IPS-18c (cell line): Measurements from ENCODE around the gene LILRB1.
"Not testable (repeated sequence)": the region's sequence is repeated elsewhere in the genome, so short reads cannot be mapped to it uniquely, and the experiment has no call there.

ENCODE experiments used
- H3K4me3 ChIP-seq: 2 replicates; pipeline ENCODE4 v1.7.0; 2013; ENCODE audit warnings: low read depth, mild to moderate bottlenecking, low read length, moderate library complexity; ENCODE audit not compliant: insufficient read depth
- H3K9me3 ChIP-seq: one replicate; pipeline ENCODE4 v1.6.1; 2013; ENCODE audit warnings: mild to moderate bottlenecking, low read length, moderate library complexity; ENCODE audit not compliant: control insufficient read depth, insufficient read depth

The LILRB1 gene

DNA sequence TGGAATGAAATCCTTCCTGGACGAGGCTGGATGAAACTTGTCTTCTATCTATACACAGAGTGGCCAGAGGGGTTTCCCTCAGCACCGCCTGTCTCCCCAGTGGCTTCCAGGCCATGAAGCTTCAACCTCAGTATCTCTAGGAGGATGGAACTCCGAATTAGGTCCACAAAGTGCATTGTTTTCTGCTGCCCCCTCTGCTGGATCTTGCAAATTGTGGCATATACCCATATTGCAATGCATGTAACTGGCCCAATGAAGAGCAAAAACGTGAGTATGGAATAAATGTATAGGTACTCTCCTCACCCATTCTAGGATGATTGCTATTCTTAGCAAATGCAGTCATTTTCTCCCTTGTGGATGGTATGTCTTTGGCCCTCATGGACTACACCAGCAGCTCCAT lies 17.8 kb downstream of the LILRB1 start:
- Histone ChIP-seq H3K9me3 (peaks cover 10% of the 10 kb centered on the region), H3K4me3 (no peak overlapping the region)

DNA sequence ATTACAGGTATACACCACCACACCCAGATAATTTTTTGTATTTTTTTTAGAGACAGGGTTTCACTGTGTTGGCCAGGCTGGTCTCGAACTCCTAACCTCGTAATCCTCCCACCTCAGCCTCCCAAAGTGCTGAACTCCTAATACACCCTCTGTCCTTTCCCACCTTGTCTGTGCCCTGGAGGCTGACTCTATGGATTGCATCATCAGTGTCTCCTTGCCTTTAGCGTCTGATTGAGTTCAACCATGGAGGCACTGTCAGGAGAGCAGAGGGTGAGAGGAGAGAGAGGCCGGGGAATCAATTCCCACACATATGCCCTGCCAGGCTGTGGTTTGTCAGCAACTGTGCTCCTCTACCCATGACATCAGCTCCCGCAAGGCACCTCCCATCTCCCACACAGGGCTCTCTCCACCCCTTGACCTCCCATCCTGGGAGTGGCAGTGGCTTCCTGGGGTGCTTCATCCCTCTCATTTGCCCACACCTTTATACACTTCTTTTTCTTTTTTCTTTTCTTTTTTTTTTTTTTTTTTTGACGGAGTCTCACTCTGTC lies 19.9 kb downstream of the LILRB1 start:
- Histone ChIP-seq H3K4me3 (no peak overlapping the region), H3K9me3 (peaks cover 7% of the 10 kb centered on the region)

DNA sequence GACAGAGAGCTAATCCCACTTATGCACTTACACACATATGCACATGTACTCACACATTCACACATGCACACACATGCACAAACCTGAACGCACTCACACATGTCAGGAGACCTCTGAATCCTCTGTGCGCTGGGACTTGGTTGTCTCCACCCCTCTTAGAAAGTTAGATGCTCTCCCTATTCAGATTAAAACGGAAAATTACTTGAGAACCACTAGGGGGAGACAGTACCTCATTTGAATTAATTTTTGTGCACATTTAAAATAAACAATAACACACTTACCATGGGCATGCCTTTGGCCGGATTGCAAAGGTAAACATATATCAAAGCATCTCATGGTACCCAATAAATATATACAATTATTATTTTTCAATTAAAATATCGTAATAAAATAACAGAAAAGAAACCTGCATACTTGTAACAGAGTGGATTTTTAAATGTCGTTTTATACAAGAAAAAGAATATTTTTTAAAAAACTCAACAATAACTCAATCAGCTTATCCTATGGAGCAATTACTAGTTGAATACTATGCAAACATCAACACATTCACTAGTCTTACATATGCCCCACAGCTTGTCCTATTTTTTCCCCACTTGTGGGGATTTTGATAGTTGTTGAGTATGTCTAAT lies 23.0 kb downstream of the LILRB1 start:
- H3K4me3 ChIP-seq = no peak overlapping the region
- H3K9me3 ChIP-seq = peaks cover 2% of the 10 kb centered on the region

DNA sequence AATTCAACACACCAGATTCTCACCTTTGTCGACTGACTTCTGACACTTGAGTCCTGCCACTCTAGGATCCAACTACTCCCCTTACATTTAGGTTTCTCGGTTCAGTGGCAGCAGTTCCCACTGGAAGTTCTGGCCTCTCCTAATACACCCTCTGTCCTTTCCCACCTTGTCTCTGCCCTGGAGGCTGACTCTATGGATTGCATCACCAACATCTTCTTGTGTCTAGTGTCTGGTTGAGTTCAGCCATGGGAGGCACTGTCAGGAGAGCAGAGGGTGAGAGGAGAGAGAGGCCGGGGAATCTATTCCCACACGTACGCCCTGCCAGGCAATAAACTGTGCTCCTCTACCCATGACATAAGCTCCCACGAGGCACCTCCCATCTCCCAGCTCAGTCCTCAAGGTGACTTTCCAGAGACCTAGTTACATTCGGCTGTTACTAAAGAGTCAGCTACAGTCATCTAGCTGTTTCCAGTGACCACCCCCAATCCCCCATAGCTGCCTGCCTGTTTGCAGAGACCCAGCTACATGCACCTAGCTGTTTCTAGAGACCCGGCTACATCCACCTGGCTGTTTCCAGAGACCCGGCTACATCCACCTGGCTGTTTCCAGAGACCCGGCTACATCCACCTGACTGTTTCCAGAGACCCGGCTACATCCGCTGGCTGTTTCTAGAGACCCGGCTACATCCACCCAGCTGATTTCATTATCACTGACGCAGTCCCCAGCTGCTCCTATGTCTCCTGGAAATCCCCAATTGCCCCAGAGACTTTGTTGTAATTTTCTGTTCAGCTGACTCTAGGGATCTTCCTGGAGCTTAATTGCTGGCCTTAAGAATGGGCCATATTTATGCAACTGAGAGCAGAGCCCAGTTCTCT lies 24.4 kb downstream of the LILRB1 start:
- Histone ChIP-seq H3K4me3 (peak overlapping the region; percentile 9; the same call in 1 of the 2 replicates), H3K9me3 (peaks cover 4% of the 10 kb centered on the region)

DNA sequence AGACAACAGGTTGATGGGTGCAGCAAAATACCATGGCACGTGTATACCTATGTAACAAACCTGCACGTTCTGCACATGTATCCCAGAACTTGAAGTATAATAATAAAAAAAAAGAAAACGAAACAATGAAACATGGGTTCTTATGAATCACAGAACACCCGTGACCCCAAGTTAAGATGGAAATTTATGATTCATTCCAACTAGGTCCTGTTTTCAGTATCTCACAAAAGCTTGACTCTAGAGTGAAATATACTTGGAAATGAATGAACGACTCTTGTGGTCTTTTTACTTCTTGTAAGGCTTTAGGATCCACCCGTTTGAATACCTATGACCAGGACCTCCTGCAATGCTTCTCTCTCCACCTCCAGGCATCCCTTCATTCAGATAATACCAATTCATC lies 29.0 kb downstream of the LILRB1 start:
- Histone ChIP-seq H3K4me3 (no peak overlapping the region), H3K9me3 (peaks cover 11% of the 10 kb centered on the region)

DNA sequence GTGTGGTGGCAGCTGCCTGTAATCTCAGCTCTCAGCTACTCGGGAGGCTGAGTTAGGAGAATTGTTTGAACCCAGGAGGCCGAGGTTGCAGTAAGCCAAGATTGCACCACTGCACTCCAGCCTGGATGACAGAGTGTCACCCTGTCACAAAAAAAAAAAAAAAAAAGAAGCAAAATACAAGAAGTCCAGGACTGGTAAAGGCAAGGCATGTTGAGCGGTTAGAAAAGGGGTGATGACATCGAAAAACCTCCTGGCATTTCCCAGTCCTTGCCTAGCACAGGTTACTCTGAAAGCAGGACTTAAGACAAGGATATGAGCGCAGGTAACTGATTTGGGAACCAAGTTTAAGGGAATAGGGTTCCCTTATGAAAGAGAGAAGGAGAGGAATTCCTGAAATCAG lies 30.0 kb downstream of the LILRB1 start:
- Histone ChIP-seq H3K4me3 (no peak overlapping the region), H3K9me3 (peaks cover 15% of the 10 kb centered on the region)

DNA sequence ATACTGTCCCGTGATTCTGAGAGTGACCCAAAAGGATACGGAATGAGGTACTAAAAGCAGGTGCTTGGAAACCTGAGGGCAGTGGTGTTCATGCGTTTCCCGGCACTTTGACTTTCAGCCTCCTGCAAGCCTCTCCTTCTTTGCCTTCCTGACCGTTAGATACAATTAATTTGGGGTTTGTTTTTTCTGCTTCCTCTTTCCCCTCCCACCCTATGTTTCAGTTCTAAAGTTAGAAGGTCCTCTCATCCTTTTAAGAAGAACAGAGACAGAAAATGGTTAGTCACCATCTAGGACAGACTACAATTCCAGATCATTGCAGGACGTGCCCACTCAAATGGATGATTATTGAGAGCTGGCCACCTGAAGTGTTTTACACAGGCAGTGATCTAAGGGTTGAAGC lies 30.7 kb downstream of the LILRB1 start:
- H3K4me3 ChIP-seq = no peak overlapping the region
- H3K9me3 ChIP-seq = peaks cover 15% of the 10 kb centered on the region

DNA sequence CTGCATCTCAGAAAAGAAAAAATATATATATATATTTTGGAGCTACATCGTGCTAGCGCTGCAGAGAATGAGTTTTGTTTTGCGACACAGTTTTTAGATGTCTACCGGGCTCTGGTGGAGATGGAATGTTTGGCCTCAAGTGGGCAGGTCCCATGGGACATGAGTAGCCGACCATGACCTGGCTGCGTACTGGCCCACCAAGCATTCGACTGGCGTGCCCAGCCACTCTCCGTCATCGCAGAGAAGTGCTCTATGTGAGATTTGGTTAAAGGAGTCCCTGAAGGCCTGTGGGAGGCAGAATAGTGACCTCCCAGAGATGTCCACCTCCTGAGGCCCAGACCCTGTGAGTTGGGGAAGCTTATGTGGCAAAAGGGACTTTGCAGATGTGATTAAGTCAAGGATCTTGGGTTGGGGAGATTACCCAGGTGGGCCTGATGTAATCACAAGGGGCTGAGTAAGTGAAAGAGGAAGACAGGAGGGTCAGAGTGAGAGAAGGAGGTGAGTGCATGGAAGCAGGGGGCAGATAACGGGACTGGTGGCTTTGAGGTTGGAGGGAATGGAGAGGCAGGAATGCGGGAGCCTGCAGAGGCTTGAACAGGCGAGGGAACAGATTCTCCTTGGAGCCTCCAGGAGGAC lies 31.7 kb downstream of the LILRB1 start:
- H3K9me3 ChIP-seq = peaks cover 21% of the 10 kb centered on the region
- H3K4me3 ChIP-seq = no peak overlapping the region

DNA sequence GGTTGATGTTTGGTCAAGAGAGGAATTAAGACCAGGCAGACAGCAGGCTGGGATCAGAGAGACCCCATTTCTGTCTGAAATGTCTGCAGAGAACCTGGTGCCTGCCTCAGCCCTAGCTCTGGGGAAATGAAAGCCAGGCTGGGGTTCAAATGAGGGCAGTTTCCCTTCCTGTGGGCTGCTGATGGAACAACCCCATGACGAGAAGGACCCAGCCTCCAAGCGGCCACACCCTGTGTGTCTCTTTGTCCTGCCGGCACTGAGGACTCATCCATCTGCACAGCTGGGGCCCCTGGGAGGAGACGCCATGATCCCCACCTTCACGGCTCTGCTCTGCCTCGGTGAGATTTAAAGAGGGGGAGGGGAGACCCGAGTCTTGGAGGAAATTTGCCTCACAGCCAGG lies 32.4 kb downstream of the LILRB1 start, which contains the start of gene LILRB4:
TSS of gene LILRB4 (plus strand) at position 256 of the 400 bp plus-strand sequence. CDS start at position 305, 49 bp downstream.
- Histone ChIP-seq H3K9me3 (peaks cover 21% of the 10 kb centered on the region), H3K4me3 (no peak within 1 kb of the TSS)

DNA sequence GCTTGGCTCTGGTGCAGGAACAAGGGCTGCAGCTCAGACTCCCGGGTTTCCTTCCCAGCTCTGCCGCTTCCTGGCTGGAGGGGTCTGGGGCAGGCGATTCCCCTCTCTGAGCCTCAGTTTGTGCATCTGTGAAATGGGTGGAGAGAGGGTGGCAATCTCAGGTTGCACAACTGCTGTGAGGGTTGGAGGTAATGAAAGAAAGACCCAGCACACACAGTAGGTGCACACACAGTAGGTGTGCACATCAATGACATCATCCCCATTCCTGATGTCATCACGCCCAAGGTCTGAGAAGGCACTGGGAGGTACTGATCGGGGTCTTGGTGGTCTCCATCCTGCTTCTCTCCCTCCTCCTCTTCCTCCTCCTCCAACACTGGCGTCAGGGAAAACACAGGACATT lies 35.2 kb downstream of the LILRB1 start:
- 0 out of 2 replicates have a peak overlapping the region, but pooled peaks have one; percentile 16 for H3K4me3 ChIP-seq
- H3K9me3 ChIP-seq = peaks cover 23% of the 10 kb centered on the region

DNA sequence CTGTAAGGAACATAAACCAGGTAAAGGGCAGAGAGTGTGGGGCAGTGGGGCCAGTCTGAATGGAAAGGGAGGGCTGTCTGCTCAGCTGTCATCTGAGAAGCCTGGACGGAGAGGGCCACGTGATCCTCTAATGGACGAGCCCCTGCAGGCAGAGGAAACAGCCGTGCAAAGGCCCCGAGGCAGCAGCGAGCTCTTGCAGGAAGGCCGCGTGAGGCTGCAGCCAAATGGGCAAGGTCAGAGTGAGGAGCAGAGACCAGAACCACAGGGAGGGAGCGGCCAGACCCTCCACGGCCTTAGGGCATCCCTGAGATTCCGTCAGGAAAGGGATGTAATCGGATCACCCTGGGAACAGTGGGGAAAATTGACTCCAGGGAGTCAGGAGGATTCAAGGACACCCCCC lies 36.9 kb downstream of the LILRB1 start:
- peaks cover 22% of the 10 kb centered on the region for H3K9me3 ChIP-seq

DNA sequence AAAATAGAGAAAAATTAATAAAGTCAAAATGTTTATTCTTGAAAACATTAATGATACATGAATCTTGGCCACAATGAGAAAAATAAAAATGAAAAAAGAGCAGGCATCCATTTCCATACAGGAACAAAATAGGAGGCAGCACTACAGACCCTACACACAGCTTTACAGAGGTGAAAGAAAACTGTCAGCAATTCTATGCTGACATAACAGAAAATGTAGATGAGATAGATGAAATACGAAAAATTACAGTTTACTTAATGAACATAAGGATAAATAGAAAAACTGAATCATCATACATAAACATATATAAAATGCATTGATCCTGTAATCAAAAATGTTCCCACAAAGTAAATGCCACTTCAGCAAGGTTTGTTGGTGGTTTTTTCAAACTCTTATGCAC lies 38.1 kb downstream of the LILRB1 start:
- peaks cover 19% of the 10 kb centered on the region for H3K9me3 ChIP-seq

More for the DNA sequence above, 36.9 kb downstream of the LILRB1 start:
- H3K4me3 ChIP-seq = no peak overlapping the region

DNA sequence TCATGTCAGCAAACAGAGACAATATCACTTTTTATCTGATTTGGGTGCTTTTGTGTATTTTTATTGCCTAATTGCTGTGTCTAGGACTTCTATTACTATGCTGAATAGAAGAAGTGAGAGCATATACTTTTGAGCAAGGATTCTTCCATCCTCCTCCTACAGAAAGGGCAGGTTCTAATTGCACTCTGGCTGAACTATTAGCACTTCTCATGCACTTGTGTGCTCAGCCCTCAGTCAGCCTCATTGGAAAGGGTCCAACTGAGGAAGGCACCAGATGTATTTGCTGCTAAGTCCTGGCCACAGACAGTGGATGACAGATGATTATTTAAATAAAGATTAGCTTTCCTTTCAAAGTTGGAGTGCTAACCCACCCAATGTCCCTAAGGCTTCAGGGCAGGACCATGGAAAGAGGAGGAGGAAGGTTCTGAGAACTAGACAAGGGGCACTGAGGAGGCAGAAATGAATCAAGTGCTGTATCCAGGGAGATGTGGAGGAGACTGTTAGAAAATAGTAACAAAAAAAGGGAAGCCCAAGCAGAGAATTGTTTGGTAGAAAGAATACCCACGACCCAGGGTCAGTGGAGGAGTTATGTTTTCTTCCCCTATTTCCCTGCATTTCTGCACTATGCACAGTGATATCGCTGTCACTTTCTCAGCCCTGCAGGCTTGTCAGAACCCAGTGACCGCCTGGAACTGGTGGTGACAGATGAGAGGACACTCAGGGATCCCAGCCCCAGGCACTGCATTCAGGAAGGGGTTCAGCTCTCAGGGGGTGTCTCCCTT lies 40.5 kb downstream of the LILRB1 start:
- H3K9me3 ChIP-seq = peaks cover 12% of the 10 kb centered on the region
- H3K4me3 ChIP-seq = no peak overlapping the region

More for the DNA sequence above, 38.1 kb downstream of the LILRB1 start:
- H3K4me3 ChIP-seq = no peak overlapping the region

DNA sequence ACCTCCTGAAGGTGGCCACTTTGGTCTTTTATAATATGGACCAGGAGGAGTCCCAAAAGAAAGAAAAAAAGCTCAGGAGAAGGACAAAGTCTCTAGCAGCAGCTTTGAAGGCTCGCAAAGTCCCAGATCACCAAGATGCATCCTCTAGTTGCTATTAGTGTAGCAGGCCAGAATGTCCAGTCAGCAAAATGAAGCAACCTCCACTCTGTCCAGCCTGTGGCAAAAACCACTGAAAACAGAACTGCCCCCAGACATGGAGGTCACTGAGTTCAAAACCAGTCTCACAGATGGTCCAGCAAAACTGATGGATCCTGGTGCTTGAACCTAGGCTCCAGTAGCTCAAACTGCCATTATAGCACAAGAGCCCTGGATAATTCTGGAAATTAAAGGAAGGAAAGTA lies 42.9 kb downstream of the LILRB1 start:
- Histone ChIP-seq H3K9me3 (peaks cover 6% of the 10 kb centered on the region), H3K4me3 (no peak overlapping the region)

DNA sequence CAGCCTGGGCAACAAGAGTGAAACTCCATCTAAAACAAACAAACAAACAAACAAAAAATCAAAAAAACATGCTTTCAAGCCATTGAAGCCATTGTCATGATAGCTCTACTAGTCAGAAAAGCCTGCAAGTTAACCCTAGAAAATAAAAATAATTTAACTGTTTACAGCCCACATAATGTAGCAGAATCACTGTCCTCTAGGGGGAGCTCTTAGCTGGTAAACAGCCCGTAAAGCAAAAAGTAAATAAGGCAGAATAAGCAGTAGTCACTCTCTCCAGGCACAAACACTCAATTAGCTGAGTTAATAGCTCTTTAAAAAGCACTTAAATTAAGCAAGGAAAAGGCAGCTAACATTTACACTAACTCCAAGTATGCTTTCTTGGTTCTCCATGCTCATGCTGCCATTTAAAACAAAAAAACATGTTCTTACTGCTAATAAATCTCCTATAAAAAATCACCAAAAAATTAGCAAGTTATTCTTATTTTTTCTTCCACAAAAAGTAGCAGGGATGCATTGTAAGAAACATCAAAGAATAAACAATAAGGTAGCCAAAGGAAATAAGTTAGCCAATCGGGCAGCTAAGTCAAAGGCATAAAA lies 43.8 kb downstream of the LILRB1 start:
- Histone ChIP-seq H3K4me3 (no peak overlapping the region), H3K9me3 (peaks cover 6% of the 10 kb centered on the region)

DNA sequence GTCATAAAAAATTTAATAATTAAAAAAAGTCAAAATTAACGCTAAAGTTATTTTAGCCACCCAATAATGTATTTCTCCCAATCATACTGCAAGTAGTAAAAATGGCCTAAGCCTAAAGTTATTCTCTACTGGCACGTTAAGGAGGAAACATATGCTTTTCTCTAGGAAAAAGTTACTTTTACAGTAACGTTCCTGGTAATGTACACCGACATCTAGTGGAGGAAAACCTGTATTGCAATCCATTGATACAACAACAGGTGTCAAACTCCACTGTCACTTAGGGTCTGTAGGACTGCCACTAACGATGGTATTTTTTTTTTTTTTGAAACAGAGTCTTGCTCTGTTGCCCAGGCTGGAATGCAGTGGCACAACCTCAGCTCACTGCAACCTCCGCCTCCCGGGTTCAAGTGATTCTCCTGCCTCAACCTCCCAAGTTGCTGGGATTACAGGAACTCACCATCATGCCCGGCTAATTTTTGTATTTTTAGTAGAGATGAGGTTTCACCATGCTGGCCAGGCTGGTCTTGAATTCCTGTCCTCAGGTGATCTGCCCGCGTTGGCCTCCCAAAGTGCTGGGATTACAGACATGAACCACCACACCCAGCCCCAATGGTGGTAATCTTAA lies 46.0 kb downstream of the LILRB1 start:
- H3K9me3 ChIP-seq, H3K4me3 ChIP-seq: not testable (repeated sequence)
